H9 (cell line): Measurements from ENCODE around the gene NCOA6. TPM values are rescaled to one million over a fixed set of nuclear protein-coding genes. Genes with fewer than 3 reads are reported as not detected.

ENCODE experiments used
- DNase-seq: peaks from one replicate; pipeline ENCODE4 v3.0.0-alpha.2; 2017
- H2AFZ ChIP-seq: one replicate; pipeline ENCODE4 v1.6.1; 2013; ENCODE audit warnings: mild to moderate bottlenecking, low read length, control low read depth, moderate library complexity
- H2AK5ac ChIP-seq: 2 replicates; pipeline ENCODE4 v1.6.1; 2013; ENCODE audit warnings: low read length, control low read depth, mixed read lengths; ENCODE audit not compliant: insufficient read length
- H2BK120ac ChIP-seq: one replicate; pipeline ENCODE4 v1.6.1; 2013; ENCODE audit warnings: low read depth, mild to moderate bottlenecking, low read length, control low read depth, inconsistent platforms; ENCODE audit not compliant: poor library complexity, severe bottlenecking
- H2BK12ac ChIP-seq: 2 replicates; pipeline ENCODE4 v1.6.1; 2013; ENCODE audit warnings: low read length, control low read depth, mixed read lengths, low read depth; ENCODE audit not compliant: insufficient read length
- H2BK15ac ChIP-seq: 2 replicates; pipeline ENCODE4 v1.6.1; 2013; ENCODE audit warnings: low read depth, low read length, control low read depth
- H2BK20ac ChIP-seq: one replicate; pipeline ENCODE4 v1.6.1; 2013; ENCODE audit warnings: low read depth, mild to moderate bottlenecking, low read length, control low read depth, inconsistent platforms; ENCODE audit not compliant: poor library complexity, severe bottlenecking
- H2BK5ac ChIP-seq: 2 replicates; pipeline ENCODE4 v1.6.1; 2013; ENCODE audit warnings: low read length, control low read depth, mixed read lengths; ENCODE audit not compliant: insufficient read length
- H3K14ac ChIP-seq: 2 replicates; pipeline ENCODE4 v1.6.1; 2013; ENCODE audit warnings: low read length, control low read depth; ENCODE audit not compliant: insufficient read depth
- H3K18ac ChIP-seq: 2 replicates; pipeline ENCODE4 v1.6.1; 2013; ENCODE audit warnings: low read depth, mild to moderate bottlenecking, mixed read lengths, low read length, control low read depth; ENCODE audit not compliant: insufficient read length
- H3K23ac ChIP-seq: 2 replicates; pipeline ENCODE4 v1.6.1; 2013; ENCODE audit warnings: low read length, control low read depth, mixed read lengths, low read depth; ENCODE audit not compliant: insufficient read length
- H3K23me2 ChIP-seq: 2 replicates; pipeline ENCODE4 v1.6.1; 2013; ENCODE audit warnings: low read depth, mild to moderate bottlenecking, mixed read lengths, low read length, control low read depth; ENCODE audit not compliant: insufficient read length, poor library complexity, severe bottlenecking
- H3K27ac ChIP-seq: 2 replicates; pipeline ENCODE4 v1.5.1; 2013; ENCODE audit warnings: low read length, control low read depth, mixed read lengths, low read depth; ENCODE audit not compliant: insufficient read length
- H3K27me3 ChIP-seq: 2 replicates; pipeline ENCODE4 v1.6.1; 2013; ENCODE audit warnings: low read length, control low read depth, inconsistent platforms; ENCODE audit not compliant: insufficient read depth
- H3K4ac ChIP-seq: 2 replicates; pipeline ENCODE4 v1.6.1; 2013; ENCODE audit warnings: low read depth, mild to moderate bottlenecking, control low read depth, inconsistent platforms, low read length, moderate library complexity
- H3K4me1 ChIP-seq: 2 replicates; pipeline ENCODE4 v1.6.1; 2013; ENCODE audit warnings: low read length, control low read depth, inconsistent platforms; ENCODE audit not compliant: insufficient read depth
- H3K4me2 ChIP-seq: 2 replicates; pipeline ENCODE4 v1.6.1; 2013; ENCODE audit warnings: low read length, control low read depth, mixed read lengths; ENCODE audit not compliant: insufficient read length, insufficient read depth
- H3K56ac ChIP-seq: 2 replicates; pipeline ENCODE4 v1.6.1; 2013; ENCODE audit warnings: low read depth, mild to moderate bottlenecking, mixed read lengths, low read length, control low read depth; ENCODE audit not compliant: insufficient read length
- H3K79me1 ChIP-seq: 2 replicates; pipeline ENCODE4 v1.6.1; 2013; ENCODE audit warnings: low read depth, mild to moderate bottlenecking, moderate library complexity, low read length, control low read depth, inconsistent platforms; ENCODE audit not compliant: insufficient read depth, poor library complexity, severe bottlenecking
- H3K79me2 ChIP-seq: 2 replicates; pipeline ENCODE4 v1.6.1; 2013; ENCODE audit warnings: low read length, control low read depth, inconsistent platforms; ENCODE audit not compliant: insufficient read depth
- H3K9ac ChIP-seq: 2 replicates; pipeline ENCODE4 v1.6.1; 2013; ENCODE audit warnings: low read length, control low read depth, mixed read lengths; ENCODE audit not compliant: insufficient read length; ENCODE audit errors: extremely low read depth
- H3K9me3 ChIP-seq: one replicate; pipeline ENCODE4 v1.6.1; 2013; ENCODE audit warnings: low read depth, low read length, inconsistent platforms; ENCODE audit not compliant: control insufficient read depth
- H3T11ph ChIP-seq: one replicate; pipeline ENCODE4 v1.6.1; 2013; ENCODE audit warnings: mild to moderate bottlenecking, low read length, control low read depth, inconsistent platforms
- H4K20me1 ChIP-seq: one replicate; pipeline ENCODE4 v1.6.1; 2013; ENCODE audit not compliant: control insufficient read depth, insufficient read length, insufficient read depth
- H4K5ac ChIP-seq: 2 replicates; pipeline ENCODE4 v1.6.1; 2013; ENCODE audit warnings: low read depth, mild to moderate bottlenecking, mixed read lengths, low read length, control low read depth; ENCODE audit not compliant: insufficient read length
- H4K8ac ChIP-seq: replicated peaks from 2 replicates; pipeline ENCODE4 v1.6.1; 2013; ENCODE audit warnings: low read length, control low read depth, mixed read lengths, low read depth; ENCODE audit not compliant: insufficient read length
- H4K91ac ChIP-seq: 2 replicates; pipeline ENCODE4 v1.6.1; 2013; ENCODE audit warnings: low read depth, mild to moderate bottlenecking, moderate library complexity, mixed read lengths, low read length, control low read depth; ENCODE audit not compliant: insufficient read length
- H3K27ac Mint-ChIP-seq, 3 experiments: 2 replicates in 2 of 3; 3 replicates in 1 of 3; pipeline ENCODE4 v1.8.0; 2020 to 2021; ENCODE audit warnings: mixed read lengths in 3 of 3, mild to moderate bottlenecking in 1 of 3, moderate library complexity in 1 of 3
- H3K27me3 Mint-ChIP-seq: 2 replicates; pipeline ENCODE4 v1.8.0; 2021; ENCODE audit warnings: low read depth, mild to moderate bottlenecking, moderate library complexity, mixed read lengths
- H3K36me3 Mint-ChIP-seq, 3 experiments: 2 replicates in 2 of 3; 3 replicates in 1 of 3; pipeline ENCODE4 v1.8.0; 2020 to 2021; ENCODE audit warnings: low read depth in 3 of 3, mixed read lengths in 3 of 3; ENCODE audit not compliant: insufficient read depth in 1 of 3
- H3K4me1 Mint-ChIP-seq, 2 experiments: 2 replicates each; pipeline ENCODE4 v1.8.0; 2020; ENCODE audit warnings: mixed read lengths in 2 of 2
- H3K4me3 Mint-ChIP-seq, 2 experiments: 2 replicates in 1 of 2; 3 replicates in 1 of 2; pipeline ENCODE4 v1.8.0; 2020 to 2021; ENCODE audit warnings: mild to moderate bottlenecking in 2 of 2, mixed read lengths in 2 of 2, moderate library complexity in 1 of 2
- H3K9me3 Mint-ChIP-seq, 2 experiments: 2 replicates in 1 of 2; 3 replicates in 1 of 2; pipeline ENCODE4 v1.8.0; 2020; ENCODE audit warnings: mild to moderate bottlenecking in 2 of 2, mixed read lengths in 2 of 2, moderate library complexity in 1 of 2
- WGBS: extraction: QIAGEN DNeasy Blood & Tissue Kit; methylation state at CpG from one replicate; pipeline ENCODE4 v1.1.7; 2013; ENCODE audit warnings: missing lambda C conversion rate, low lambda C conversion rate, mixed read lengths; ENCODE audit not compliant: insufficient read length; ENCODE audit errors: extremely low coverage; 5-methylcytosine and 5-hydroxymethylcytosine counted together
- total RNA-seq: library from RNA; stranded (reverse); gene quantifications from 2 replicates; pipeline ENCODE4 v1.2.1, GENCODE V29; 2021
- TF ChIP-seq, protein P1 (sequence below): fragments of 200-600 bp; sonication (generic); conservative IDR thresholded peaks from 3 replicates; pipeline ENCODE4 v1.8.0; 2021; ENCODE audit warnings: antibody characterized with exemption, mild to moderate bottlenecking

NCOA6 gene
- total RNA-seq, 1 experiment from 2014 or later = 23.9 TPM

DNA sequence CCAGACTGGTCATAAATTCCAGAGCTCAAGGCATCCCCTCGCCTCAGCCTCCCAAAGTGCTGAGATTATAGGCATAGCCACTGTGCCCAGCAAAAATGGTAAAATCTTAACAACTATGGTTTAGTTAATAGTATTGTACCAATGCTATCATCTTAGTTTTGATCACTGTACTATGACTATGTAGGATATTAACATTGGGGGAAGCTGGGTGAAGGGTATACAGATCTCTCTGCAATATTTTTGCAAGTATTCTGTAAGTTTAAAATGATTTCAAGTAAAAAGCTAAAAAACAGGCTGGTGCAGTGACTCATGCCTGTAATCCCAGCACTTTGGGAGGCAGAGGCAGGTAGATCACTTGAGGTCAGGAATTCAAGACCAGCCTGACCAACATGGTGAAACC lies 156.4 kb downstream of the NCOA6 start:
- no peak overlapping the region for H2BK5ac ChIP-seq
- no peaks in the 10 kb centered on the region; the same call in 1 of the 2 replicates for H3K79me2 ChIP-seq
- no peak overlapping the region for H4K91ac ChIP-seq
- no peak overlapping the region for H2BK15ac ChIP-seq
- H3T11ph ChIP-seq = no peak overlapping the region
- H3K23ac ChIP-seq = no peak overlapping the region
- no peaks in the 10 kb centered on the region for H3K23me2 ChIP-seq
- WGBS = no CpG with 5 or more reads among the region's 1 CpG
- no peak overlapping the region for H4K5ac ChIP-seq
- H3K27me3 ChIP-seq = no peaks in the 10 kb centered on the region
- H3K14ac ChIP-seq = no peak overlapping the region
- Mint-ChIP-seq H3K9me3 (no peaks in the 10 kb centered on the region), H3K4me3 (no peak overlapping the region), H3K27ac (no peak overlapping the region), H3K36me3 (peaks cover 0 to 4% (median 2%) of the 10 kb centered on the region in 3 experiments; a peak in 3 of 7 replicates), H3K4me1 (no peaks in the 10 kb centered on the region), H3K27me3 (no peaks in the 10 kb centered on the region; the same call in 1 of the 2 replicates)
- no peak overlapping the region for H4K8ac ChIP-seq
- TF ChIP-seq, protein P1, sequence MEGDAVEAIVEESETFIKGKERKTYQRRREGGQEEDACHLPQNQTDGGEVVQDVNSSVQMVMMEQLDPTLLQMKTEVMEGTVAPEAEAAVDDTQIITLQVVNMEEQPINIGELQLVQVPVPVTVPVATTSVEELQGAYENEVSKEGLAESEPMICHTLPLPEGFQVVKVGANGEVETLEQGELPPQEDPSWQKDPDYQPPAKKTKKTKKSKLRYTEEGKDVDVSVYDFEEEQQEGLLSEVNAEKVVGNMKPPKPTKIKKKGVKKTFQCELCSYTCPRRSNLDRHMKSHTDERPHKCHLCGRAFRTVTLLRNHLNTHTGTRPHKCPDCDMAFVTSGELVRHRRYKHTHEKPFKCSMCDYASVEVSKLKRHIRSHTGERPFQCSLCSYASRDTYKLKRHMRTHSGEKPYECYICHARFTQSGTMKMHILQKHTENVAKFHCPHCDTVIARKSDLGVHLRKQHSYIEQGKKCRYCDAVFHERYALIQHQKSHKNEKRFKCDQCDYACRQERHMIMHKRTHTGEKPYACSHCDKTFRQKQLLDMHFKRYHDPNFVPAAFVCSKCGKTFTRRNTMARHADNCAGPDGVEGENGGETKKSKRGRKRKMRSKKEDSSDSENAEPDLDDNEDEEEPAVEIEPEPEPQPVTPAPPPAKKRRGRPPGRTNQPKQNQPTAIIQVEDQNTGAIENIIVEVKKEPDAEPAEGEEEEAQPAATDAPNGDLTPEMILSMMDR = no peak
- H4K20me1 ChIP-seq = no peaks in the 10 kb centered on the region
- no peak overlapping the region for H2AFZ ChIP-seq
- no peak for DNase-seq
- no peak overlapping the region for H3K4ac ChIP-seq
- no peak overlapping the region for H2BK120ac ChIP-seq
- no peaks in the 10 kb centered on the region for H3K4me1 ChIP-seq
- peaks cover 4% of the 10 kb centered on the region for H3K79me1 ChIP-seq
- H3K9me3 ChIP-seq = no peaks in the 10 kb centered on the region
- H3K18ac ChIP-seq = no peak overlapping the region
- no peak overlapping the region for H3K56ac ChIP-seq
- no peak overlapping the region for H2AK5ac ChIP-seq
- no peak overlapping the region for H3K27ac ChIP-seq
- H3K4me2 ChIP-seq = no peak overlapping the region
- H2BK12ac ChIP-seq = no peak overlapping the region
- H3K9ac ChIP-seq = no peak overlapping the region
- no peak overlapping the region for H2BK20ac ChIP-seq

Other genes with a start within 250 kb of the NCOA6 start
- gene PIGU, start 148.6 kb downstream of the NCOA6 start, total RNA-seq = 32.8 and 35.6 TPM in 2 replicates
- gene TP53INP2, start 121.3 kb downstream of the NCOA6 start, total RNA-seq = 8.0 TPM in 2 replicates
- 38.6 and 40.9 TPM in 2 replicates for gene GGT7, start 47.2 kb upstream of the NCOA6 start, total RNA-seq
- gene ACSS2, start 51.0 kb upstream of the NCOA6 start, total RNA-seq = 12.2 and 15.4 TPM in 2 replicates
- 48.5 and 53.0 TPM in 2 replicates for gene GSS, start 130.2 kb upstream of the NCOA6 start, total RNA-seq
- gene MYH7B, start 130.2 kb upstream of the NCOA6 start, total RNA-seq = 0.22 and 0.42 TPM in 2 replicates